GM19023 (cell line): ENCODE measurements around the gene HOXC10.

ENCODE experiments used
- ATAC-seq: cut with Tn5 transposase; IDR thresholded peaks from one replicate; pipeline ENCODE4 v1.9.1; 2021; ENCODE audit warnings: mild to moderate bottlenecking, moderate library complexity; ENCODE audit not compliant: unreplicated experiment

Gene HOXC10

DNA sequence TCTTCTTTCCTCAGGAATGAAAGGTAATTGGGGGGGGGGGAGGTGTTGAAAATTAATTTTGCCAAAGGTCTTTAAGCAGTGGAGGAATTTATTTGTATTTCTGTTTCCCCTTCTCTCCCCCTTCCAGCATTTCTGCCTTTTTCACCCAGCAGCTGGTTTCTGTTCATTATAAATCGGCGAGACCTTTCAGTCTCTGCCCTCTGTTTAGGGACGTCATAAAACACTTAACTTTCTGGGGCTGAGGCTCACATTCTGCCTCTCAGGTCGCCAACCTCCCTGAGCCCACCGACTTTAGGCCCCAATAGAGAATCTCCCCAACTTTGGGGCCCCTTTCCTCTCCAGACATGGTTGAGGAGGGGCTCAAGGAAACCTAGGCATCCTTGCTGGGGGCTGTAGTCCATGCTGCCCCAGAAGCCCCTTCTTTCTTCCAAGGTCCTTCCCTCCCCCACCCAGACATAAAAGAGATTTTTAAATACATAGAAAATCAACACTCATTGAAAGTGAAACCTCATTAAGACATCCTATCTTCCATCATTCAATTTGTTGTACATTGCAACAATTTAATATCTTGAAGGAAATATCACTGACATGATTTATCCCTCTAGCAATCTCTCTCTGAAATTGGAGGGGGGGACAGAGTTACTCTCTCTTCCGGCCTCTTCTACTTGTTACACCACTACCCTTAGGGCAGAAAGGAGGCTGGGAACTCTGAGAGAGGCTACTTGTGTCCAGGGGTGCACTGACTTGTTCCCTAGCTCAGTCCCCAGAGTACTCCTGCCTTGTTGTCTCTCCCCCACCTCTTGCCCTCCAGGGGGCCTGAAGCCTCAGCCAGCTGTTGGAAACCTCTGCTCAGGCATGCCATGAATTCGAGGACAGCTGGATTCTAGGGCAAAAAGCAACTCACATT lies 40.8 kb downstream of the HOXC10 start:
- ATAC-seq = no peak

DNA sequence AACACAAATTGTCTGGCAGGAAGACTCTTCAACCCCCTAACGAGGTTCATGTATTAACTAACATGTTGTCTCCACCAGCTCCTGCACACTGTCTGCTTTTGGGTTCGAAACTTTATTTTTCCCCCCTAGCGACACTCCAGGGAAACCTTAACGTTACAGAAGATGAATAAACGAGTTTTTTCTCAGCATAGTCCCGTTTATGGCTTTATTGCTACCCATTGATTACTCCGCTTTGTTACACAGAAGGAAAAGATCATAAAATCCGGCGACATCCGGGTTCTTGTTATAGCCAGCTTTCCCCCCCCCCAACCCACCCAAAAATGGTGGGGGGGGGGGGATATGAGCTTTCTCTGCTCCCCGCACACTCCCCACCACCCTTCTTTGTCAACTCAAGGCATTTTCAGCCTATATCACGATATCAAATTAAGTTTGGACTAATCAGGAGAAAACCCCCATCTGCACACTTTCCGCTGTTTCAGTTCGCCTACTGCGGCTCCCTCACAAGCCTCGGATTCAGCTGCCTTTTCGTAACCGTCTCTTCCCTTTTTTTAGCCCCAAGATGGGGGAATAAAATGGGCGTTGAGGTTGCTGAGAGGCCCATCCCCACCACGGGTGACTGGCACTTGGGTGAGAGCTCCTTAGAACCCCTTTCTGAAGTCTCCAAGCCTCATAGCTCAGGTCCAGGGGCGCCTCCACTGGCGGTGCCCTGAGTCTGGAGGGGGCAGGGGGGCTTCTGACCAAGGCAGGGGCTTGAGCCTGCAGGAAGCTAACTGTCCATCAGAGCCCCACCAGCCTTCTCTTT lies 41.9 kb downstream of the HOXC10 start:
- no peak for ATAC-seq

GRCh38 chr12:54027442-54027786 lies 42.5 kb downstream of the HOXC10 start:
- no peak for ATAC-seq

- no peak for ATAC-seq
Observed at GRCh38 chr12:54028314-54029201, 43.6 kb downstream of the HOXC10 start, which contains the start of gene HOXC6. TSS of gene HOXC6 (plus strand) at chr12:54028440. CDS start at chr12:54028522, 82 bp downstream.

DNA sequence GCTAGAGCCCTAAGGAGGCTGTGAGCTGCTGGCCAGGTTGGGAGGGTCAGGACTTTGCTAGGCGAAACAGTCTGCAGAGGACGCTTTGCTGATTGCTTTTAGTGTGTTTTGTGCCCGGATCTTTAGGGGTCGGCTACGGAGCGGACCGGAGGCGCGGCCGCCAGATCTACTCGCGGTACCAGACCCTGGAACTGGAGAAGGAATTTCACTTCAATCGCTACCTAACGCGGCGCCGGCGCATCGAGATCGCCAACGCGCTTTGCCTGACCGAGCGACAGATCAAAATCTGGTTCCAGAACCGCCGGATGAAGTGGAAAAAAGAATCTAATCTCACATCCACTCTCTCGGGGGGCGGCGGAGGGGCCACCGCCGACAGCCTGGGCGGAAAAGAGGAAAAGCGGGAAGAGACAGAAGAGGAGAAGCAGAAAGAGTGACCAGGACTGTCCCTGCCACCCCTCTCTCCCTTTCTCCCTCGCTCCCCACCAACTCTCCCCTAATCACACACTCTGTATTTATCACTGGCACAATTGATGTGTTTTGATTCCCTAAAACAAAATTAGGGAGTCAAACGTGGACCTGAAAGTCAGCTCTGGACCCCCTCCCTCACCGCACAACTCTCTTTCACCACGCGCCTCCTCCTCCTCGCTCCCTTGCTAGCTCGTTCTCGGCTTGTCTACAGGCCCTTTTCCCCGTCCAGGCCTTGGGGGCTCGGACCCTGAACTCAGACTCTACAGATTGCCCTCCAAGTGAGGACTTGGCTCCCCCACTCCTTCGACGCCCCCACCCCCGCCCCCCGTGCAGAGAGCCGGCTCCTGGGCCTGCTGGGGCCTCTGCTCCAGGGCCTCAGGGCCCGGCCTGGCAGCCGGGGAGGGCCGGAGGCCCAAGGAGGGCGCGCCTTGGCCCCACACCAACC lies 44.8 kb downstream of the HOXC10 start:
- ATAC-seq = no peak

DNA sequence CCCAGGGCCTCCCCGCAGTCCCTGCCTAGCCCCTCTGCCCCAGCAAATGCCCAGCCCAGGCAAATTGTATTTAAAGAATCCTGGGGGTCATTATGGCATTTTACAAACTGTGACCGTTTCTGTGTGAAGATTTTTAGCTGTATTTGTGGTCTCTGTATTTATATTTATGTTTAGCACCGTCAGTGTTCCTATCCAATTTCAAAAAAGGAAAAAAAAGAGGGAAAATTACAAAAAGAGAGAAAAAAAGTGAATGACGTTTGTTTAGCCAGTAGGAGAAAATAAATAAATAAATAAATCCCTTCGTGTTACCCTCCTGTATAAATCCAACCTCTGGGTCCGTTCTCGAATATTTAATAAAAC lies 45.5 kb downstream of the HOXC10 start:
- no peak for ATAC-seq

GRCh38 chr12:54030889-54031471 lies 46.0 kb downstream of the HOXC10 start:
- no peak for ATAC-seq

- no peak for ATAC-seq
Observed at GRCh38 chr12:54031480-54031879, 46.5 kb downstream of the HOXC10 start.

- no peak for ATAC-seq
Observed at GRCh38 chr12:54032086-54032619, 47.2 kb downstream of the HOXC10 start.

- ATAC-seq = no peak
Observed at GRCh38 chr12:54032627-54033100, 47.7 kb downstream of the HOXC10 start, which contains the start of gene HOXC5. TSS of gene HOXC5 (plus strand) at chr12:54033050. CDS start at chr12:54033123, 73 bp downstream.

- no peak for ATAC-seq
Observed at GRCh38 chr12:54033106-54033979, 48.4 kb downstream of the HOXC10 start.

DNA sequence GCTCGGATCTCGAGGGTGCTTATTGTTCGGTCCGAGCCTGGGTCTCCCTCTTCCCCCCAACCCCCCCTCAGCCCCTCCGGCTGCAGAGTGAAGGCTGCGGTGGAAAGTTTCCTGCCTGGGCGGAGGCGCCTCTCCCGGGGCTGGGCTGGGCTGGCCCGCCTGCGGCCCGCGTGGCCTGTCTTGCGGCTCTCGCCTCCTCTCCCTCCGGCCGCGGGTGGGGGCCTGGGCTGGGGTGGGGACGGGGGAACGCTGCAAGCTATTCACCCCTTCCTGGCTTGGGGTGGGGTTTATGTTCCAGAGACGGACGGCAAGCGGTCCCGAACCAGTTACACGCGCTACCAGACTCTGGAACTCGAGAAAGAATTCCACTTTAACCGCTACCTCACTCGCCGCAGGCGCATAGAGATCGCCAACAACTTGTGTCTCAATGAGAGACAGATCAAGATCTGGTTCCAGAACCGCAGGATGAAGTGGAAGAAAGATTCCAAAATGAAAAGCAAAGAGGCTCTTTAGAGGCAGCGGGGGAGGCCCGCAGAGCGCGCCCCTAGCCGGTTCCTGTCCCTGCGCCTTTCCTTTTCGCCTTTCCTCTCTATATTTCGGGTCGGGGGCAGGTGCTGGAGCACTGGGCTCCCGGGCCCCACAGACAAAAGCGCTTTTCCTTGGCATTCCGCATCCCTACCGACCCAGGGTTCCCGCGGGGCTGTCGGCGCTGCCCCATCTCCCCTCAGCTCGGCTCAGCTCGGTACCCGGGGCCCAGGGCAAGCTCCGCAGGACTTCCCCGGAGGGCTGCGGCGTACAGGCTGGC lies 49.2 kb downstream of the HOXC10 start:
- no peak for ATAC-seq

DNA sequence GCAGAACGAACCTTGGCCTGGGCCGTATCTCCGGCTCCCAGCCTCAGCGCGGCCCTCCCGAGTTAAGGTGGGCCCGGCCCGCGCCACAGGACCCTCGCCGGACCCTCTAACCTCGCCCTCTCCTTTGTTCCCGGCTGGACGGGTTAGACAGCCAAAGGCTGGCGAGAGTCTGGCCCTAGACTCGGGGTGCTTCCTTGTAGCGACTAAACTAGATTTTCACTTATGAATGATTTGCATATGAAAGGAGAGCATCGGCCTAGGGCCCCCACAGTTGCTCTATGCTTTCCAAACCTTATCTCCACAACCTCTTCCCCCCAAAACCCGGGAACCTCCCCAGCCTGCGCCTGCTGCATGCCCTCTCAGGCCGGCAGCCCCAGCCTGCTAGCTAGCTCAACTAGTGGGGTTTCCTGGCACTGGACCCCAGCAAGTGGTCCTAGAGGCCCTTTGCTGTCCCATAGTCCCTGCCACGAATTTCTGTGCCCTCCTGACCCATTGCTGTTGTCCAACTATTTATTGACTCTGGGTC lies 49.9 kb downstream of the HOXC10 start:
- ATAC-seq = no peak

GRCh38 chr12:54035568-54036264 lies 50.8 kb downstream of the HOXC10 start:
- ATAC-seq = no peak

DNA sequence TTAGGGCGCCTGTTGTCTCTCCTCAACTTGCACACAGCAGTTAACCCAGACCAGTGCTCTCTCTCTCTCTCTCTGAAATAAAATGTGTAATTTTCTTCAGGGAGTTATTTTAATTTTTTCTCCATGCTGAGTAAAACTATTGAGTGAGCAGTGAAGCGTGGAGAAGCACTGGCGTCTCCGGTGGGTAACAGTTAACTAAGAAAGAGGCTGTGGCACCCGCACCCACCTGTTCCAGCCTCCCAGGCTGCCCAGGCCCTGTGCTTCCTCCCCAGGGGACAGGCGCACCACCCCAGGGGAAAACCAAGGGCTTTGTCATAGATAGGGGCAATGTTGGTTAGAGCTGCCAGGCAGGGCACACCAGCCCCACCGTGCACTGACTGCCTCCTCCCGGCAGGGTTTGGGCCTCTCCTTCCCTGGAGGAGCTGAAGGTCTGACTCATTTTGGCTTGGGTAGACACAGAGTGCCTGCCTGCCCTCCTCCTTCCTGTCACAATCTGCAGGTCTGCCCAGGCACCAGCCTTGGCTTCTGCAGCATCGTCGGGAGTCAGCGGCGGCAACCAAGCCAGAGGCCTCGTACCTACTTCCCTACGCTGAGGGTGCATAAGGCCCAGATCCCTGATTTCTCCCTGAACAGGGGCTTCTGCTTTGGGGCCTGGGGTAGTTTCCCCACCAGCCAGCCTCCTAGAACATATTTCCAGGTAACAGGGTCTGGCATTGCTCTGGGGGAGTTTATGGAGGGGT lies 51.8 kb downstream of the HOXC10 start:
- no peak for ATAC-seq
